GM21381 (cell line): ENCODE data around the gene EVC2.
"Not testable (repeated sequence)": the region's sequence is repeated elsewhere in the genome, so short reads cannot be mapped to it uniquely, and the experiment has no call there.

Experiments
- ATAC-seq: cut with Tn5 transposase; IDR thresholded peaks from one replicate; pipeline ENCODE4 v1.9.1; 2021; ENCODE audit warnings: mild to moderate bottlenecking, moderate library complexity; ENCODE audit not compliant: unreplicated experiment

The EVC2 gene

DNA sequence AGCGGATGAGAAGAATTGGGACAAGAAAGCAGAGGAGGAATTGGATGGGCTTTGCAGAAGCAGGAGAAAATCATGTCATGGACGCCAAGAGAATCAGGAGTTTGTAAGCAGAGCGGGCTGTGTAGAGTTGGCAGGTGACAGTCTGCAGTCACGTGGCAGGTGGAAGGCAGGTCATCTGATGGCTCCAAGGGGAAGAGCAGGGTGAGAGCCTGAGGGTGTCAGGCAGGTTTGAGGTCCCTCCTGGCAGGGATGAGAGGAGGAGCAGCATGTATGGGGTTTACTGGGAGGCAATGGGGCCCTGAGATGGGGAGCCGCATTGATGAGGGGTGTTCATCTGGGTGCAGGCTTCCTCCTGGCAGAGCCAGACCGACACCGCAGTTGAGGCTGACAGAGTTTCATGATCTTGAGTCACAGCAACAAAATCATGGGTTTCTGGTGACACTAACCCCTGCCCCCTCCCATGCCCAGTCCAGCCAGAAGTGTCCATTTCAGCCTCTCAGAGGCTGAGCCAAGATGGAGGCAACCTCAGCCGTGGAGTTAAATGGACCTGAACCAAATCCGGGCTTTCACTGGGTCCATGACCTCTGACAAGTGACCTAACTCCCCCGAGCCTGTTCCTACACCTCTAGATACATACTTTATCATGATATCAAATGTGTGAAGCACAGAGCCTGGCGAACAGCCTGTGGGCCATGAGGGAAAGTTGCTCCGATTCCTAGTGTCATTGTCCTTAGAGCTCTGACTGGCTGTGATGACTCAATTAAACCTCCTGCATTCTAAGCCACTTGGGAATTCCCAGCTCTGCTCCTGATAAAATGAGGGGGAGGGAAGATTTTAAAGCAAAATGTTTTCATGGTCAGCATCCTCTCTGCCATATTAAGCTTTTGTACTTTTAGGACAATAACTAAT is 38.7 kb upstream of the EVC2 start:
- no peak for ATAC-seq

DNA sequence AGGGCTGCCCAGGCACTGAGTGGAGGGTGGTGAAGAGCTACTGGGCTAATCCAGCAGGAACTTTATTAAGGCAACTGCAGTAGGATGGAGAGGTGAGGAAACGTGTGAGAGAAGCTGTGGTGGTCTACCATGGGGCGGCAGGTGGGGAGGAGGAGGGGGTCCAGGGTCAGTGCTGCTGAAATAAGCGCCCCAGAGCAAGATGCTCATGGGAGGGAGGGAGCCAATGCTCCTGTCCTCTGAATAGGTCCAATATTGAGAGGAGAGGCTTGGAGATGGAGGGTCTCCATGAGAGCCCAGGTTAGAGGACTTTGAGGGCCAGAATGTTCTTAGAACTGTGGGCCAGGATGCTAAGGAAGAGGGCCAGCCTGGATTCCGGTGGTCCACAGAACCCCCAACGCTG is 37.9 kb upstream of the EVC2 start:
- ATAC-seq = no peak

DNA sequence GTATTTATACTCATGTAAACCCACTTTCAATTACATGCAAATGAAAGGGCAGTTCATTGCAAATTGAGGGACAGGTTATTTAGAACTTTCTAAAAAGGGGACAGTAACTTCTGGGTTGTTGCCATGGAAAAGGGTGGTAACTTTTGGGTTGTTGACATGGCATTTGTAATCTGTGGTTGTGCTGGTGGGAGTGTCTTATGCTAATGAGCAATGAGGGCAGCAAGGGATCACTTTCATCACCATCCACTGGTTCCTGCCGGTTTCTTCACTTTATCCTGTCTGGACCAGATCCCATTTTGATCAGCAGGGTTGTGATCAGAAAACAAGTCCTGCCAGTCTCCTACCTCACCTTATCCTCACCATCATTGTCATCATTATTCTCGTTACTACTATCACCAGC is 34.6 kb upstream of the EVC2 start:
- no peak for ATAC-seq

DNA sequence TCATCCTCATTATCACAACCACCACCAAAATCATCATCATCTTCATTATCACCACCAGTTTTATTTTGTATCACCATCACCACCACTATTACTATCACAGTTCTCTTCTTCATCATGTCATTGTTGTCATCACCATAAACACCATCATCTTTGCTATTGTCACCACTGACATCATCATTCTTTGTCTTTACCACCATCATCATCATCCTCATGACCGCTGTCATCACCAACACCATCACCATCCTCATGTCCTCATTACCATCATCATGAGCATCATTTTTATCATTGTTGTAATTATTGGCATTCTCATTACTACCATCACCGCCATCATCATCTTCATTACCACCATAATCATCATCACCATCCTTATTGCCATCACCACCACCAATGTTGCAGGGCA is 34.0 kb upstream of the EVC2 start:
- ATAC-seq = no peak

DNA sequence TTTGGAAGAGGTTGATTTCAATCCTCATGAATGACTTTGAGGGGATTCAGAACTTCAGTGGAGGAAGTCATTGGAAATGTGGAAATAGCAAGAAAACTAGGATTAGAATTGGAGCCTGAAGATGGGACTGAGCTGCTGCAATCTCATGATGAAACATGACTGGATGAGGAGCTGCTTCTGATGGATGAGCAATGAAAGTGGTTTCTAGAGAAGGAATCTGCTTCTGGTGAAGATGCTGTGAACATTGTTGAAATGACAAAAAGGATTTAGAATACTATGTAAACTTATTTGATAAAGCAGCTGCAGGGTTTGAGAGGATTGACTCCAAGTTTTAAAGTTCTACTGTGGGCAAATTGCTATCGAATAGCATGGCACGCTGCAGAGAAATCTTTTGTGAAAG is 29.7 kb upstream of the EVC2 start:
- no peak for ATAC-seq

DNA sequence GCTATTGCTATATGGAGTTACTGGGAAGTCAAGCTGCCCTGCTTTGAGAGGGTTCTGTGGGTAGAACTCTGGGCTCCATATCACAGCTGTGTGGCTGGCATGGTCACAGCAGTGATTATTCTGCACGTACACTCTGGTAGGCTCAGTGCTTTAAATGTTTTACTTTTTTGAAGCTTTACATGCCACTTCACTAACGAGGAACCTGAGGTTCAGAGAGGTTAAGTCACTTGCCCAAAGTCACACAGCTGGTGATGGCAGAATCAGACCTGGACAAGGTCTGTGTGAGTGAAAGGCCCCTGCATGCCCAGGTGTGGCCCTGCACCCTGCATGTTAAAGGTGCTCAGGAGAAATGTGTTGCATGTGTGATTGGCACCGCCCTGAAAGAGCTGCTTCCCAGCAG is 27.1 kb upstream of the EVC2 start:
- ATAC-seq = no peak

DNA sequence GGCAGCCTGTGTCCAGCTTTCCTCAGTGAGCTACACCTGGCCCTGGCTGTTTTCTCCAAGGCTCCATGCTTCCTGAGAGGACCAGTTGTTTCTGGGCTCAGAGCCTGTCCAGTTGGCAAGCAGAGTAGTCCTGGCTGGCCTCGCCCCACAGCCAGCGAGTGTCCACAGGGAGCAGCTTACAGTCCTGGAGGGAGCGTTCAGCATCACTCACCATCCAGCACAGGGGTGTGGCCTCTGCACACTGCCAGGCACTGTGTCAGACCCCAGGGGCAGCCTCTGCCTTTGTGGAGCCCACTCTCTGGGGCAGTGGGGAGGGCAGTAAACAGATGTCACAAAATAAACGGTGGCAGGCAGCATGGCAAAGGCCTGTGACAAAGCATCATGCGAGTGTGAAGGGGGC is 26.5 kb upstream of the EVC2 start:
- ATAC-seq = no peak

DNA sequence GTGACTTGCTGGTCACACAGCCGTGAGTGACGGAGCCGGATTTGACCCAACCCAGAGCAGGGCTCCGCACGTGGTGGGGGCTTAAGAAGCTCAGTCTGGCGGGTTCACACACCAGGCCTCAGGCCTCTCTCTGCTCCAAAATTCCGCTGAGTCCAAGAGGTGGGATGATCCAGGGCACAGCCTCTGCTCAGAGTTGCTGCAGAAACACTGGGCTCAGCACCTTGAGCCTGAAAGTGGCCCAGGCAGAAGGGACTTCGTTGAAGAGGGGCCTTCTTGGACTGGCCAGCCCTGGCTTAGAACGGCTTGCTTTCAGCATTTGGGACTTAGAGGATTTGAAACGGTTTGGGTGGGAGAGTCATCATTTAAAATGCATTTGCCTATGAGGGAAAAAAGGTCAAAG is 23.8 kb upstream of the EVC2 start:
- no peak for ATAC-seq

DNA sequence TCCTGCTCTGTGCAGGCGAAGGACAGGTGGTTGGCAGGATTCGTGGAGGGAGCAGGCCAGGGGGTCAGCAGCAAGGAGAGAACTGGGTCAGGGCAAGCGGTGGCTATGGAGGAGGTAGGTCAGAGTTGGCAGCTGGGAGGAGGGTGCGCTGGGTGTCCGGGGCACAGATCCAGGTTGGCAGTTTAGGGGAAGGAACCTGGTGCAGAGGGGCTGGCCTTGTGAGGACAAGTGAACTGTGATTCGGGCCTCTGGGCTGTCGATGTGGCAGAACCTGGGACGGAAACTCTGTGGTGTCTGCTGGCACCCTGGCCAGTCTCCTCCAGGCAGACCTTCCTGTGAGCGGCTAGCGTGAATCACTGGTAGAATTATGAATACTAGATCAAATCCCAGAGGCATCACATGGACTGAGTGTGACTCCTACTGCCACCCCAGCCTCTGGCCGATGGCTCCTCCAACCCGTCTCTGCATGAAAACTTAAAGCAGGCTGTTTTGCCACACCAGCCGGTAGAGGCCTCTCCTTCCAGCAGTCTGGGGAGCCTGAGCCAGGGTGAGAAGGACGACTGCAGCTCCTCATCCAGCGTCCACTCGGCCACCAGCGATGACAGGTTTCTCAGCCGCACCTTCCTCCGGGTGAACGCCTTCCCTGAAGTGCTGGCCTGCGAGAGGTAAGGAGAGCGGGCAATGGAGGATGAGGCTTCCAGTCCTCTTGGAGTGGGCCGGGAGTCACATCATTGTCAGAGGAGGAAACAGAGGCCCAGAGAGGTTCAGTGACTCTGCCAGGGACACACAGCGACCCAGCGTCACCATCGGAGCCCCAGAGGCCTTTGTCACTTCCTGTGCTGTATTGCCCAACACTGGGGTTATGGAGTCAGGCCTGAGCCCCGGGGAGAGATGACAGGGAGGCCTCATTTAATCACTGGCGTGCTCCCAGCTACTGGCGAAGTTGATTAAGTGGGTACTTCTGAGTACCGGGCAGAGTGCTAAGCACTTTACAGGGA is 22.9 kb upstream of the EVC2 start:
- ATAC-seq = no peak

DNA sequence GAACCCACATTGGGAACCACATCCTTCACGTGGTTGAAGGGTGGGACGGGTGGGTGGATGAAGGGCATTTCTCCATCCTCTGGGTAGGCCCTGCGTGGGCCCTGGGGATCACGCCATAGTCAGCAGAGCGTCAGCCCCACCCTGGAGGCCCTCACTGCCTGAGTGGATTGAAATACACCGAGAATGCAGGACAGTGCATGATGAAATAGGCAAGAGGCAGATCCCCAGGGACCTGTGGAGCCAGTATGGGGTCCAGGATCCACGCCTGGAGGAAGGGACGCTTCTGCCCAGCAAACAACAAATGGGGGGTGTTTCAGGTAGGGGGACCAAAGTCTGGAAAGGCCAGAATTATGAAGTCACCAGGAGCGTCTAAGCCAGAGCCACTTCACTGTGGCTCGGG is 22.1 kb upstream of the EVC2 start:
- no peak for ATAC-seq

DNA sequence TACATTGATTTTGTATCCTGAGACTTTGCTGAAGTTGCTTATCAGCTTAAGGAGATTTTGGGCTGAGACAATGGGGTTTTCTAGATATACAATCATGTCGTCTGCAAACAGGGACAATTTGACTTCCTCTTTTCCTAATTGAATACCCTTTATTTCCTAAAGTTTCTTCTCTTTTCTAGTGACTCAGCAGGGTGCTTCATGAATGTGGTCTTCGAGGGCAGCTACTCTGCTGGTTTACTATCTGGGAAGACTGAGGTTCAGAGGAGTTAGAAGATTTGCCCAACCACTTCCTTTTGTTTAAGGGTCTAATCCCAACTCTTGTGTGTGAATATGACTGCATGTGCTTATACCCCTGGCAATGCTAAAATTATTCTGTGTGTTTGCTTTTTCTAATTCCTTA is 20.1 kb upstream of the EVC2 start:
- not testable (repeated sequence) for ATAC-seq

DNA sequence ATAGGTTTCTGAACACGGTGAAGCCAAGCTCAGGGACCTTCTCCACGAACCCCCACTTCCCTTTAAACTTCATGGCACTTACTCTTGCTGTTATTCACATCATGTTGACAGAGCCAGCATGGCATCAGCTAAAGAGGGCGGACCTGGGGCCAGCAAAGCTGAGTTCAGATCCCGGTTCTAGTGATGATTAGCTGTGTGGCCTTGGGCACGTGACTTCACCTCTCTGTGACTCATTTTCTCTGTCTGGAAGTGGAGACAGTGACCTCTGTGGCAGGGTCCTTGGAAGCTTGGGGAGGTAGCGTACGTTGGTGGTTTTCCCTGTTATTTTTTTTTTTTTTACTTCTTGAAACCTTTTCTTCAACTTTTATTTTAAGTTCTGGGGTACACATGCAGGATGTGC is 16.0 kb upstream of the EVC2 start:
- ATAC-seq = no peak

DNA sequence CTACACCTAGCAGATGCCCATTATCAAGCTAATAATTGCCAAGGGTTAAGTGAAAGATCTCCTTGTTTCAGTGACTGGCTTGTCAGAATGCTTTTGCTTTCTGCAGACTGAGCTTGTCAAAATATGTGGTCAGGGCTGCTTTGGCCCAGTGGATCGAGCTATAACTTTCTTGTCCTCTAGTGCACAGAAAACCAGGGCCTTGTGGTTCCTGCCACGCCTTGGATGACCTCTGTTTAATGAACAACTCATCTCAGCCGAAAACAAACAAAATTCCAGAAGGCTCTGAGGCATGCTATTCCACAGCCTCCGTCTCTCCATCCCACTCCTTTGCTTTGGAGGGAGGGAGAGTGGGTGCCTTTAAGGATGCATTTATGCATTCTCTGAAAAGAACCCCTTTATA is 14.0 kb upstream of the EVC2 start:
- ATAC-seq = no peak

DNA sequence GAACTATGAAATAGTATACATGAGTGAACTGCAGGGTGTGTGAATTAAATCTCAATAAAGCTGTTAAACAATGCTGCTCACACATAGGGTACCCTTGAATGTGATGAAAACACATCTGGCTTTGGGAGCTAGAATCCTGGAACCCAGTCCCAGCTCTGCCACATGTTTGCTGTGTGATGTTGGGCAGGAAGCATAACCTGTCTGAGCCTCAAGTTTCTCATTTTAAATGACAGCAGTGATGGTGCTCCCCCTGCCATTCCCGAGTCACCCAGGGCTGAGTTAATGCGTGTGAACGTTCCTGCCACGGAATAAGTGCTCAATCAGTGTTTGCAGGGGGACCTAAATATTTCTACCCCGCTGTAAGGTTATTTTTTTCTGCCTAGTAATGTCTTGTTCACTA is 13.6 kb upstream of the EVC2 start:
- ATAC-seq = no peak

DNA sequence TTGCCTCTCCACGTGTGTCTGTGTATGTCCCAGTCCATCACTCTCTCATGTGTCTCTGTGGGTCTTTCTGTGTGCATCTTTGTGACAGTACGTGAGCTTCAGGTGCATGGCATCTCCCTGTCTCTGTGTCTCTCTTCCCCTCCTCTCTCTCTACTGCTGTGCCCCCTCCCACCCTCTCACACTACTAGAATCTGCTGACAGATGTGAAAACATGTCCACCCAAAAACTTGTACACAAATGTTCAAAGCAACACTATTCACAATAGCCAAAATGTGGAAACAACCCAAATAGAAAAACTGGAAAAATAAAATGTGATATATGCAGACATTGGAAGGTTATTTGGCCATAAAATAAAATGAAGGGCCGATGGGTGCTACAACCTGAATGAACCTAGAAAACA is 12.6 kb upstream of the EVC2 start:
- no peak for ATAC-seq

DNA sequence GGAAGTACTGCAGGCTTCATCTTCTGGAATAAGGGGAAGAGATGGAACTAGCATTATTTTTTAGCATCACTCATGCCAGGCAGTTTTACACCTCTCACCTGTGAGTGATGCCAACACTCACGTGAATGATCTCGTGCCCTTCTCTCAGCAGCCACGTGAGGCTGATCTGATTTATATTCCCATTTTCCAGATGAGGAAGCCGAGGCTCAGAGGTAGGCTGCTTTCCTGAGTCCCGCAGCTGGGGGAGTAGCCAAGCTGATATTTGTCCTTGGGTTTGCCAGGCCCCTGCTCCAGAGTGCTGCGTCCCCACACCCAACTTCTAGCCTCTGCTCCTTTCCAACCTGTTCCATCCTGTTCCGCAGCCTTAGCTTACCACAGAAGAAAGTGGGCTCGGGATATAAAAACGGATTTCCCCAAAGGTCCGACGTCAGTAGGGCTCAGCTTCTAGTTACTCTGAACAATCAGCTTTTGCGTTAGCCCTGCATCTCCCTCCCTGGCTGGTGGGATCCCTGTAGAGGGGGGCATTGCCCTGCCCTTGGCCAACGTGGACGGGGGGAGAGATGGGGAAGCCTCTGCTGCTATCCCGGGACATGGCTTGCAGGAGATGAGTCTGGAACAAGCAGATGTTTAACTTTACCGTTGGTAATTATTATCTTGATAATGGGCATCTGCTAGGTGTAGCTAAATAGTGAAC is 11.9 kb upstream of the EVC2 start:
- no peak for ATAC-seq

DNA sequence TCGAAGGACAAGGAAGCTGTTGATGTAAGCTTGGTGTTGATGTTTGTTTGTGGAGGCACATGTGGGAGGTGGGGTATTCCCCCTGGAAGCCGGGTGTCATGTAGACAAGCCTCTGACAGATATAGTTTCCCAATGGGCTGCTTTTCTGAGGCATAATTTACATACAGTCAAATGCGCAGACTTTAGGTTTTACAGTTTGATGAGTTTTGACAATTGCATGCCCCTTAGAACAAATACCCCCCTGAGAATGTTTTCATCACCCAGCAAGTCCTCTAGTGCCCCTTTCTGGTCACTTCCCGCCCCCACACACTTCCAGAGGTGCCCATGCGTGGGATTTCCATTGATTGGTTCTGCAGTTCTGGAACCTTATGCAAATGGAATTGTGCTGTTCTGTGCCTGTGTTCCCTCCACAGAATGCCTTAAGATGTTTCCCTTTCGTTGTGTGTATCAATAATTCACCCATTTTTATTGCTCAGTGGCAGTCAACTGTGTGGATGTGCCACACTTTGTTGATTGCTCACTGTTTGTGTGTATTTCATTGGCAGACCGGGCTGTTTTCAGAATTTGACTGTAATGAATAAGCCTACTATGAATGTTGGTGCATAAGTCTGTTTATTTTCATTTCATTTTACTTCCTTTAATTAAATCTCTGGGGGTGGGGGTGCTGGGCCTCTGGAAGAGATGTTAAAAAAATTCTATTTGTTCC is 11.1 kb upstream of the EVC2 start:
- no peak for ATAC-seq

DNA sequence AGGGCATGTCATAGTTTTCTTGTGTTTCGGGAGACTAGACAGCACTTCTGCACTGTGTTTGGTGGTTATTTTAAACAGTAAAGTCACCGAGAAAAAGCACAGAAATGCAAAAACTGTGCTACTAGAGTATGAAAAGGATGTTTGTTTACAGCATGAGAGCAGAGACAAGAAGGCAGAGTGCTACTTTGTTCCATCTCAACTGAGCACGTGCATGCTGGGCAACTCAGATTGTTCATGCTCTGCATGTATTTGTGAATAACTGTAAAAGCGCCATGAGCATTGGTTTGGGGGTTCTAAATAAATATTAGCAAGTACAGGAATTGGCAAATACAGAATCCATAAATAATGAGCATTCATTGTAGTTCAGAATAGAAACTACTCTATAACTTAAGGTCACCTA is 10.1 kb upstream of the EVC2 start:
- no peak for ATAC-seq

DNA sequence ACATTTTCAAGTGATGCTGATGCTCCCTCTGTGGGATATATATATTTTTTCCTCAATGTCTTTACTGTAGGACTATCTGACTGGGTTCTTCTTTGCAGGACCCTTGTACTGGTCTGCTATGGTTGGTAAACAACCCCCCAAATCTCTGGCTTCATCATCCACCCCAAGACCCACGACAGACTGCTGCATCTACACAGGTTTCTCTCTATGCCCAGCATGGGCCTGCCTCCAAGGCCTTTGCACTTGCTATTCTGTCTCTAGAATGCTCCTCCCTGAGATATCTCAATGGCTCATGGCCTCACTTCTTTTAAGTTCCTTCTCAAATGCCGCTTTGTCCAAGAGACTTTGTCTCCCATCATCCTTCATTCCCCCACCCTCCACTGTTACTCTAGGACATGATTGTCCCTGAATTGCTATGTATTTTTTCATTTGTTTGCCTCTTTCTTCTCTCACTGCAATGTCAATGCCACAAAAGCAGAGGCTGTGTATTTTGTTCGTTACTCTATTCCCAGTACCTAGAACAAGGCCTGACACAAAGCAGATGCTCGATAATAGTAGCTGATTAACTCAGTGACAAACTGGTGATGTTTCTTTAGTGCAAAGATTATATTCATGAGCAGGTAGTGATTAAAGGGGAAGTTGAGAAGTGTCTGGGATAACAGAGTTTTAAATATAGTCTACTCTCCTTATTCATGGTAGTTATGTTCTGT is 9.2 kb upstream of the EVC2 start:
- ATAC-seq = no peak

DNA sequence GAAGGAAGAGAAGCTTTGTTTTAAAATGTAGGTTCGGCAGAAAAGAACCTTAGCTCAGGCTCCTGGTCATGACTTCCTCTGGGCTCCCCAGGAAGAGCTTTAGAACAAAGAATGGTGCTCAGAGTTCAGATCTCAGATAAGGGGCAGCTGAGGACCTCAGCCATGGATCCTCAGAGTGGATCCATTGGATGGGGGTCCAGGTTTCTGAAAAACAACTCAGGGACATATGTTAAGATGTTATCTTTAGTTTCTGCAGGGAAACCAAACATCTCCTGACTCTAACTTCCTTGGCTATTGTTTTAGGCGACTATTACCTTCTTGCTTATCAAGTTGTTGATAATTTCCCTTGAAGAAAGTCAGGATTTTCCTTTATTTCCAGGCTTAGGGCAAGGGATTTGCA is 8.0 kb upstream of the EVC2 start:
- no peak for ATAC-seq
